ENCODE measurements around the gene AIFM2. TPM values are rescaled to one million over a fixed set of nuclear protein-coding genes. Genes with fewer than 3 reads are reported as not detected.

The AIFM2 gene
- total and polyA plus RNA-seq, 7 donors = 8.7 to 40.5 (median 10.6) TPM

DNA sequence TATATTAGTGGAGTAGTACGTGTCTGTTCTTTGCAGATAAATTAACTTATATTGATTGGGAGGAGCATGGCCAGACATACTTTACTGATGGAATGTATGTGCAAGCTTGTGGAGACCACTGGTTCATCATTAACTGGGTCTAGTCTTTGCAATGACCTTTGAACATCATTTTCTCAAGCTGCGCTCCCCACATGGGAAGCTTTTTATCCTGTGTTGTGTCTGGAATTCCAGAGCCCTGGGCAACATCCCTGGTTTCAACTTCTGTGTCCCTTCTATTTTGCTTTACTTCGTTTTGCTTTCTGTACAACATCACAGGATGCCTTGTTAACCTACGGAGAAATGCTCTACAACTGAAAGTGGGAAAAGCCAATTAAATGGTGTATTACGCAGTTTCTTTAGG is 41.7 kb downstream of the AIFM2 start:
- no peaks in the 10 kb centered on the region for H3K9me3 ChIP-seq
- DNase-seq = no peak
- 95 to 96% (median 96%) methylated on average over 5 of the region's 5 CpGs for WGBS, 3 donors
- H3K27me3 ChIP-seq (ENCODE audit: insufficient read depth in 3 of 3, low read length in 2 of 3) = no peaks in the 10 kb centered on the region
- H3K36me3 ChIP-seq (ENCODE audit: insufficient read depth in 1 of 2, low read depth in 1 of 2) = peaks cover 0 to 37% of the 10 kb centered on the region in 2 donors
- no peak for ATAC-seq
- TF ChIP-seq, protein P1, sequence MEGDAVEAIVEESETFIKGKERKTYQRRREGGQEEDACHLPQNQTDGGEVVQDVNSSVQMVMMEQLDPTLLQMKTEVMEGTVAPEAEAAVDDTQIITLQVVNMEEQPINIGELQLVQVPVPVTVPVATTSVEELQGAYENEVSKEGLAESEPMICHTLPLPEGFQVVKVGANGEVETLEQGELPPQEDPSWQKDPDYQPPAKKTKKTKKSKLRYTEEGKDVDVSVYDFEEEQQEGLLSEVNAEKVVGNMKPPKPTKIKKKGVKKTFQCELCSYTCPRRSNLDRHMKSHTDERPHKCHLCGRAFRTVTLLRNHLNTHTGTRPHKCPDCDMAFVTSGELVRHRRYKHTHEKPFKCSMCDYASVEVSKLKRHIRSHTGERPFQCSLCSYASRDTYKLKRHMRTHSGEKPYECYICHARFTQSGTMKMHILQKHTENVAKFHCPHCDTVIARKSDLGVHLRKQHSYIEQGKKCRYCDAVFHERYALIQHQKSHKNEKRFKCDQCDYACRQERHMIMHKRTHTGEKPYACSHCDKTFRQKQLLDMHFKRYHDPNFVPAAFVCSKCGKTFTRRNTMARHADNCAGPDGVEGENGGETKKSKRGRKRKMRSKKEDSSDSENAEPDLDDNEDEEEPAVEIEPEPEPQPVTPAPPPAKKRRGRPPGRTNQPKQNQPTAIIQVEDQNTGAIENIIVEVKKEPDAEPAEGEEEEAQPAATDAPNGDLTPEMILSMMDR (IDR thresholded peaks at IDR 0.05) = no peak
- no peak overlapping the region for H3K4me3 ChIP-seq
- H3K4me1 ChIP-seq = no peaks in the 10 kb centered on the region
- intact Hi-C loops (cut with DNase I) = no loop called here
- H3K27ac ChIP-seq = no peak overlapping the region

- Histone ChIP-seq H3K36me3 (ENCODE audit: insufficient read depth in 1 of 2, low read depth in 1 of 2) (peaks cover 0 to 36% of the 10 kb centered on the region in 2 donors), H3K4me3 (no peak overlapping the region), H3K9me3 (no peaks in the 10 kb centered on the region), H3K27me3 (ENCODE audit: insufficient read depth in 3 of 3, low read length in 2 of 3) (no peaks in the 10 kb centered on the region), H3K27ac (no peak overlapping the region), H3K4me1 (no peaks in the 10 kb centered on the region)
- TF ChIP-seq, protein P1 (IDR thresholded peaks at IDR 0.05) = no peak
- no peak for ATAC-seq
- 95 to 99% (median 97%) methylated on average over 8 of the region's 8 CpGs for WGBS, 3 donors
- intact Hi-C loops (cut with DNase I) = no loop called here
- no peak for DNase-seq
Measured at GRCh38 chr10:70090013-70090412, 42.6 kb downstream of the AIFM2 start.

GRCh38 chr10:70088308-70088698 is 44.3 kb downstream of the AIFM2 start:
- Histone ChIP-seq H3K27ac (no peak overlapping the region), H3K9me3 (no peaks in the 10 kb centered on the region), H3K4me1 (no peaks in the 10 kb centered on the region), H3K27me3 (ENCODE audit: insufficient read depth in 3 of 3, low read length in 2 of 3) (no peaks in the 10 kb centered on the region), H3K36me3 (ENCODE audit: insufficient read depth in 1 of 2, low read depth in 1 of 2) (peaks cover 0 to 29% of the 10 kb centered on the region in 2 donors), H3K4me3 (no peak overlapping the region)
- WGBS, 3 donors = 88 to 93% (median 90%) methylated on average over 3 of the region's 3 CpGs
- TF ChIP-seq, protein P1 (IDR thresholded peaks at IDR 0.05) = no peak
- DNase-seq (no peak), ATAC-seq (no peak)
- intact Hi-C loops (cut with DNase I) = no loop called here

DNA sequence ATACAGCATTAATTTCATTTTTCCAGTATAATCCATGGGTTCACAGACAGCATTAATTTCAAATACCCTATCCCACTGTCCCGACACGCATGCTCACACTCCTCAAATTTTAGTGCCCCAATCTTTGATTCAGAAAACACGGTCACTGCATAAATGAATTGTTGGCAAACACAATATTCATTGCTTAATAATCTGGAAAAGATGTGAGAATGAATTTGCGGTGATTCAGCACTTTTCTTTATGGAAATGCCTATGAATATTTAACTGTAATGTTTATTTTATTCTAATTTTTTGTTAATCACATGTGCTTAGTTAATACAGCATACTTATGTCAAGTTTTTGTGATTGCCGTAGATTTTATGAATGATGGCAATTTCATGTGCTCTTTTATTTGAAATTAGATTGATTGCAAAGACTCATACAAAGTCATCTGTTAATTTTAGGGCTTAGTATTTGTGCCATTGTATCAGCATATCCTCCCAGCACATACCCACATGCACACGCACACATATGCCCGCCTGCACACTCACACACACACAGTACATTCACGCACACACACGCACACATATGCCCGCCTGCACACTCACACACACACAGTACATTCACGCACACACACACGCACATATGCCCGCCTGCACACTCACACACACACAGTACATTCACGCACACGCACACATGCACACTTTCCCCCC is 44.9 kb downstream of the AIFM2 start:
- DNase-seq = no peak
- intact Hi-C loops (cut with DNase I) = no loop called here
- TF ChIP-seq, protein P1 (IDR thresholded peaks at IDR 0.05) = no peak
- peaks cover 0 to 23% of the 10 kb centered on the region in 2 donors for H3K36me3 ChIP-seq (ENCODE audit: insufficient read depth in 1 of 2, low read depth in 1 of 2)
- no peaks in the 10 kb centered on the region for H3K4me1 ChIP-seq
- H3K4me3 ChIP-seq = no peak overlapping the region
- no peak overlapping the region for H3K27ac ChIP-seq
- WGBS, 3 donors = 90 to 96% (median 93%) methylated on average over 15 of the region's 15 CpGs
- ATAC-seq = no peak
- no peaks in the 10 kb centered on the region for H3K27me3 ChIP-seq (ENCODE audit: insufficient read depth in 3 of 3, low read length in 2 of 3)
- H3K9me3 ChIP-seq = no peaks in the 10 kb centered on the region

Data from psoas muscle (tissue), 8 donors.